Measurements from ENCODE around the gene CA7.

The CA7 gene

DNA sequence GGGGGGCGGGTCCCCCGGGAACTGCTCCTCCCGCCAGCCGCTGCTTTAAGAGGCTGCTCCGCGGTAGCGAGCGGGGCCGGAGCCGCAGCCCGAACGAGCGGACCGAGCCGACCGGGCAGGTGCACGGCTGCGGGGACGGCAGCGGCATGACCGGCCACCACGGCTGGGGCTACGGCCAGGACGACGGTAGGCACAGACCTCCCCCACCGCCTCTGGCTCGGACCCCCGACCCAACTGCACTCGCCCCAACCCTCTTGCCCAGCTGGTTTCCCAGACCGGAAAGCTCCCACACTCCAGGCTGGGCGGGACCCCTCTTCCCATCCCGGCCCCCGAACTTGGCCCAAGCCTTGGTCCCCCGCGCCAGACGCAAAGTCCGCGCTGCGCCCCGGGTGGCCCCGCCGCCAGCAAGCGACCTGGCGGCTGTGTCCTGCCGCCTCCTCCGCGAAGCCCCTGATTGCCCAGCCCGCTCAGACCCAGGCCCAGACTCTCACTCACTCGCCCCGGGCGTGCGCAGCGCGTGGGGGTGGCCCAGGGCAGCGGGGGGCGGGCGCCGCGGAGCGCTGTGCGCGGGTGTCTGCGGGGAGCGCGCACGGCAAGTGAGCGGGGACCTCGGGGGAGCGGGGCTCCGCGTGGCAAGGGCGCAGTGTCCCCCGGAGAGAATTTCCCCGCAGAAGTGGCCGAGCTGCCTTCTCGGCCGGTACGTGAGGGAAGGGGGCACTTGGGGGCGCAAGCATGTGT is at the start of gene CA7:
Gene CA7 (plus strand): TSS at position 73 of the 738 bp plus-strand sequence. CDS start 74 bp downstream, at position 147.
- no peaks in the 10 kb centered on the region for H3K9me3 Mint-ChIP-seq
- no peak within 1 kb of the TSS for H3K27ac Mint-ChIP-seq
- H3K36me3 Mint-ChIP-seq (ENCODE audit: low read depth): no peaks in the 10 kb centered on the region
- peaks cover 71% of the 10 kb centered on the region for H3K27me3 Mint-ChIP-seq
- peaks cover 27% of the 10 kb centered on the region for H3K4me1 Mint-ChIP-seq (ENCODE audit: low read depth)
- intact Hi-C loops (cut with micrococcal nuclease): no loop called here
- peak within 1 kb of the TSS; percentile 68 for H3K4me3 Mint-ChIP-seq

DNA sequence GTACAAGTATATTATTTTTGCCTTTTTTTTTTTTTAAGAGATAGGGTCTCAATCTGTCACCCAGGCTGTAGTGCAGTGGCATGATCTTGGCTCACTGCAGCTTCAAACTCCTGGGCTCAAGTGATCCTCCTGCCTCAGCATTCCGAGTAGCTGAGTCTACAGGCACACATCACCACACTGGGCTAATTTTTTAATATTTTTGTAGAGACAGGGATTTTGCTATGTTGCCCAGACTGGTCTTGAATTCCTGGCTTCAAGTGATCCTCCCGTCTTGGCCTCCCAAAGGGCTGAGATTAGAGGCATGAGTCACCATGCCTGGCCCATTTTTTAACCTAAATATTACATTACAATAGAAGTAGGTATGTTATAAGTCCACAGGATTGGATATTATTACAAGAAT is 46.1 kb upstream of the CA7 start:
- H3K36me3 Mint-ChIP-seq (ENCODE audit: low read depth): peaks cover 10% of the 10 kb centered on the region
- no peaks in the 10 kb centered on the region for H3K9me3 Mint-ChIP-seq
- H3K27ac Mint-ChIP-seq: no peak overlapping the region
- H3K4me3 Mint-ChIP-seq: no peak overlapping the region
- intact Hi-C loops (cut with micrococcal nuclease): no loop called here
- no peaks in the 10 kb centered on the region for H3K27me3 Mint-ChIP-seq
- no peaks in the 10 kb centered on the region for H3K4me1 Mint-ChIP-seq (ENCODE audit: low read depth)

DNA sequence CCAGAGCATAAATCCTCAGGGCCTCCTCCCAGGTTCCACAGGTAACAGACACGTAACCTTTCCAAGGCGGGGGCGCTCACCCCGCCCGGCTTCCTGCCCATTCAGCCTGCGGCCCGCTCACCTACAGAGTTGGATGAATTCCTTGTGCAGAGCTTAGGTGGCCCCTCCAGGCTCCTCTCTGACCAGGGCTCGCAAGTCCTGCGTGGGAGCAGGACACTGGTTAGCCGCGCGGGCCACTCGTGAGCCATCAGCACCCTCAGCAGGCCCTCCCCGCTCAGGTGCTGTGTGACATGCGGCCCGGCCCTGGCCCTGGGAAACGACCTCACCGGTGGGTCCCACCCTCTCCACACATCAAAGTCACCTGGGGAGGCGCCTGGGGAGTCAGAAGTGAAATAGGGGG is 43.4 kb upstream of the CA7 start:
- no peaks in the 10 kb centered on the region for H3K27me3 Mint-ChIP-seq
- intact Hi-C loops (cut with micrococcal nuclease): no loop called here
- no peaks in the 10 kb centered on the region for H3K9me3 Mint-ChIP-seq
- H3K36me3 Mint-ChIP-seq (ENCODE audit: low read depth): peaks cover 36% of the 10 kb centered on the region
- H3K4me1 Mint-ChIP-seq (ENCODE audit: low read depth): no peaks in the 10 kb centered on the region
- no peak overlapping the region for H3K27ac Mint-ChIP-seq
- H3K4me3 Mint-ChIP-seq: no peak overlapping the region

DNA sequence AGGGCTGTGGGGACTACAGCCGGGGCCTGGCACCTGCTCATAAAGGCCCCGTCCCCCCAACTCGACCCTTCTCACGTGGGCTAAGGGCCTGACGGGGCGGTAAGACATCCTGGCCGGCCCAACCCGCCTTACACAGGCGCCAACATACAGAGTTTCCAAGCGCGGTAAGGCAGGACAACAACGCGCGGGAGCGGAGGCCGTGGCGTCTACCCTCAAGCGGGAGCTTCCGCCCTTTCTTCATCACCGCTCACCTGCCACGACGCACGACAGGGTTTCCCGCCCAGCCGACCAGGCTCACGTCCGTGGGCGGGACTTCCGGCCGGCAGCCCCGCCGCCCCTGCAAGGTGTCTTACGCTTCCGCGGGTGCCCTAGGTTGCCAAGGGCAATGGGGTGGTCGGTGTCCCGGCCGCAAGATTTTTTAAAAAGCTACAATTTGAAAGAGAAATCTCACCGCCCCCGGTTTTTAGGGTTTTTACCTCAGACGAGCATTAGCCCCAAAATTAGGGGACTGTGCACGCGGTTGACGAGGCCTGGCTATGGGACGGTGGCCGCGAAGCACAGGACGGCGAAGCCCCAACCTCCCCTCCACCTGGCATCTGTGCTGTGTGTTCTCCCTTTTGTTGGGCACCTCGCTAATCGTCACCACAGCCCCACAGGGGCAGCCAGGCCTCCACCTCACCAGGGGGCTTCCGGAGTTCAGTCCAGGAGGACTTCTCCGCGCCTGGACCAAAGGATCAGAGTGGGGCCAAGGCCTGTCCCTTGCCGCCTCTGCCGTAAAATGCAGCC is 42.7 kb upstream of the CA7 start, which contains the start of gene TERB1:
Gene TERB1 (minus strand): TSS at position 265 of the 786 bp plus-strand sequence. CDS start 4,786 bp downstream, outside the sequence.
- intact Hi-C loops (cut with micrococcal nuclease): no loop called here
- Mint-ChIP-seq H3K9me3 (no peaks in the 10 kb centered on the region), H3K4me1 (ENCODE audit: low read depth) (no peaks in the 10 kb centered on the region), H3K4me3 (no peak within 1 kb of the TSS), H3K36me3 (ENCODE audit: low read depth) (peaks cover 38% of the 10 kb centered on the region), H3K27ac (no peak within 1 kb of the TSS), H3K27me3 (no peaks in the 10 kb centered on the region)

DNA sequence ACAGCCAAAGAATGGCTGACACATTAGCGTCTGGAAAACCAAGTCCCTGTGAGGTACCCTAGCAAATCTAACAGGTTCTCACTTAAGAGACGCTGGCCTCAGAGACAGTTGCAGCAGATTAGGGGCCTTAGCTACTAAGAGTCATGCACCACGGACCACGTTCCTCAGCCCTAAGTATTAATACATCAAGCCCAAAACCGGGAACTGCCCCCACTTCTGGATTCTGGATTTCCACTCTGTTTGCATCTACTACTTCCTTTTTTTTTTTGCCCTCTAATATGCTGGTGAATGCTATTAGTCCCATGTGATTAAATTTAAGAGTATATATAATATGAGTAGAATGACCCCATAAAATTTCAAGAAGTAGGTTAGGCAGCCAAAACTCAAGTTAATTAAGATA is 42.1 kb upstream of the CA7 start:
- intact Hi-C loops (cut with micrococcal nuclease): no loop called here
- Mint-ChIP-seq H3K4me3 (no peak overlapping the region), H3K27me3 (no peaks in the 10 kb centered on the region), H3K27ac (no peak overlapping the region), H3K4me1 (ENCODE audit: low read depth) (no peaks in the 10 kb centered on the region), H3K9me3 (no peaks in the 10 kb centered on the region), H3K36me3 (ENCODE audit: low read depth) (peaks cover 44% of the 10 kb centered on the region)

DNA sequence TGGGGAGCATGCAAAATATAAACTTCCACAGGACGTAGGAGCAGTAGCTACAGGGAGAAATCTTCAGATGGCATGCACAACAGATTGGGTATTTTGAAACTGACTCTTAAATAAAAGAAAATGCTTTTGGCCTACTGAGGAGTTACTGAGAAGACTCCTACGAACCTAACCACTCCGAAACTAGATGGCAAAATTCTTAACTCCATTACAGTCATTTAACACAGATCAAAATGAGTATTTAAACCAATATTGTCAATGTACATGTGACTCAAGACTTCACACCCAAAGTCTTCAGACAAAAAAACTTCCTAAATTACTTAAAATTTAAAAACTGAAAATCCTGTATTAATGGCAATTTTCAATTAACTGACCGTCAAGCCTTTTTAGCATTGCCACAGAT is 34.4 kb upstream of the CA7 start:
- Mint-ChIP-seq H3K27ac (no peak overlapping the region), H3K27me3 (no peaks in the 10 kb centered on the region), H3K9me3 (no peaks in the 10 kb centered on the region), H3K4me1 (ENCODE audit: low read depth) (no peaks in the 10 kb centered on the region), H3K36me3 (ENCODE audit: low read depth) (peaks cover 81% of the 10 kb centered on the region), H3K4me3 (no peak overlapping the region)
- intact Hi-C loops (cut with micrococcal nuclease): no loop called here

DNA sequence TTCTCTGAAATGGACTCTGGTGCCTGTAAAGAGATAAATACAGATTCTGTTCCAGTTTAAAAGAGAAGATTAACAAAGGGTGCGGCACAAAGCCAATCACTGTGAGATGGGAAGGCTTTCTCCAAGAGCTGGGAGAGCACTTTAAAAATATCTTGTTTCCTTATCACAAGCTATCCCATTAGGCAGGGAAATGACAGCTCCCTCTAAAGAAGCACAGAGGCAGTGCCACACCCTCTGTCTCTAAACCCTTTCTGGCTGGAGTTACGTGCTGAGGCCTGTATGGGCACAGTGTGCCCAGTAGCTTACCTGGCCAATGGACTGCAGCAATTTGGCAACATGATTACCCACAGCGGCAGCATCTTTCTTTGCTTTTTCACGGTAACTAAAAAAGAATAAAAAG is 33.8 kb upstream of the CA7 start:
- intact Hi-C loops (cut with micrococcal nuclease): no loop called here
- Mint-ChIP-seq H3K27ac (no peak overlapping the region), H3K4me1 (ENCODE audit: low read depth) (no peaks in the 10 kb centered on the region), H3K4me3 (no peak overlapping the region), H3K9me3 (no peaks in the 10 kb centered on the region), H3K27me3 (no peaks in the 10 kb centered on the region), H3K36me3 (ENCODE audit: low read depth) (peaks cover 81% of the 10 kb centered on the region)

DNA sequence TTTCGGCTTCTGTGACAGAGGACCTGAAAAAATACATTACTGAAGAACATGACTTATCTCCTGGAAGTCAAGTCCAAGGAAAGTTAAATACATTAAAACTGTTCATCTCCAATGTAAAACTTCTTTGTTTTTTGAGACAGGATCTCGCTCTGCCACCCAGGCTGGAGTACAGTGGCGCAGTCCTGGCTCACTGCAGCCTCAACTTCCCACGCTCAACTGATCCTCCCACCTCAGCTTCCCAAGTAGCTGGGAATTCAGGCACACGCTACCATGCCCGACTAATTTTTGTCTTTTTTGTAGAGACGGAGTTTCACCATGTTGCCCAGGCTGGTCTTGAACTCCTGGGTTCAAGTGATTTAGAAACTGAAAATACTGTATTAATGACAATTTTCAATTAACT is 33.2 kb upstream of the CA7 start:
- H3K27ac Mint-ChIP-seq: no peak overlapping the region

DNA sequence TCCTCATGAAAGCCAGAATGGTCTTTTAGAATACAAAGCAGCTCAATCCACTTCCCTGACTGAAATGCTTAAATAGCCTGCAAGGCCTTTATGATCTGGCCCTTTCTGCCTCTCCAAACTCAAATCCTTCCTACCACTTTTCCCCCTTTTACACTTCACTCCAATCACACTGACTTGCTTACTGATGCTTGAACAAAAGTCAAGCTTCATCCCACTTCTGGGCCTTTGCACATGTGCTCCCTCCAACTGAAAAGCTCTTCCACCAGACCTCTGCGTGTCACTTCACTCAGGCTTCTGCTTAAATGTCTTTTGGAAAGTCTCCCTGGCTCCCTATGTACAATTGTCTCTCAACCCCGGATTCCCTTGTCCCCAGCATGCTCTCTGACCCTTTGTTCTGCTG is 29.5 kb upstream of the CA7 start:
- Mint-ChIP-seq H3K4me3 (no peak overlapping the region), H3K27ac (no peak overlapping the region), H3K9me3 (no peaks in the 10 kb centered on the region), H3K36me3 (ENCODE audit: low read depth) (peaks cover 92% of the 10 kb centered on the region), H3K4me1 (ENCODE audit: low read depth) (no peaks in the 10 kb centered on the region), H3K27me3 (no peaks in the 10 kb centered on the region)
- intact Hi-C loops (cut with micrococcal nuclease): no loop called here

More for the DNA sequence above, 33.2 kb upstream of the CA7 start:
- Mint-ChIP-seq H3K36me3 (ENCODE audit: low read depth) (peaks cover 82% of the 10 kb centered on the region), H3K27me3 (no peaks in the 10 kb centered on the region), H3K4me1 (ENCODE audit: low read depth) (no peaks in the 10 kb centered on the region), H3K9me3 (no peaks in the 10 kb centered on the region), H3K4me3 (no peak overlapping the region)
- intact Hi-C loops (cut with micrococcal nuclease): no loop called here

DNA sequence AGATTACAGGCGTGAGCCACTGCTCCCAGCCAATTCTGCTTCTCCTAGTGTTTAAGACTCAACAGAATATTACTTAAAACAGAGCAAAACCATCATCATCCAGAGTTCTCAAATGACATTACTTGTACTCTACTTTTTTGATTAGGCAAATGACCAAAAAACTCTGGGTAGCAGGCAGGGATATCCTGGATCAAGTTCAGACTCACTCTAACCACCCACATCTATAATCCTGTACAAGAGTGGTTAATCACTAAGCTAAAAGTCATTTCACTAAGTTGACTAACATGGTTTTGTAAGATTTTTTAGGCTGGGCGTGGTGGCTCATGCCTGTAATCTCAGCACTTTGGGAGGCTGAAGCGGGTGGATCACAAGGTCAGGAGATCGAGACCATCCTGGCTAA is 20.2 kb upstream of the CA7 start:
- Mint-ChIP-seq H3K27ac (no peak overlapping the region), H3K4me3 (no peak overlapping the region), H3K27me3 (no peaks in the 10 kb centered on the region), H3K9me3 (no peaks in the 10 kb centered on the region), H3K36me3 (ENCODE audit: low read depth) (peaks cover 66% of the 10 kb centered on the region), H3K4me1 (ENCODE audit: low read depth) (peaks cover 7% of the 10 kb centered on the region)
- intact Hi-C loops (cut with micrococcal nuclease): no loop called here

DNA sequence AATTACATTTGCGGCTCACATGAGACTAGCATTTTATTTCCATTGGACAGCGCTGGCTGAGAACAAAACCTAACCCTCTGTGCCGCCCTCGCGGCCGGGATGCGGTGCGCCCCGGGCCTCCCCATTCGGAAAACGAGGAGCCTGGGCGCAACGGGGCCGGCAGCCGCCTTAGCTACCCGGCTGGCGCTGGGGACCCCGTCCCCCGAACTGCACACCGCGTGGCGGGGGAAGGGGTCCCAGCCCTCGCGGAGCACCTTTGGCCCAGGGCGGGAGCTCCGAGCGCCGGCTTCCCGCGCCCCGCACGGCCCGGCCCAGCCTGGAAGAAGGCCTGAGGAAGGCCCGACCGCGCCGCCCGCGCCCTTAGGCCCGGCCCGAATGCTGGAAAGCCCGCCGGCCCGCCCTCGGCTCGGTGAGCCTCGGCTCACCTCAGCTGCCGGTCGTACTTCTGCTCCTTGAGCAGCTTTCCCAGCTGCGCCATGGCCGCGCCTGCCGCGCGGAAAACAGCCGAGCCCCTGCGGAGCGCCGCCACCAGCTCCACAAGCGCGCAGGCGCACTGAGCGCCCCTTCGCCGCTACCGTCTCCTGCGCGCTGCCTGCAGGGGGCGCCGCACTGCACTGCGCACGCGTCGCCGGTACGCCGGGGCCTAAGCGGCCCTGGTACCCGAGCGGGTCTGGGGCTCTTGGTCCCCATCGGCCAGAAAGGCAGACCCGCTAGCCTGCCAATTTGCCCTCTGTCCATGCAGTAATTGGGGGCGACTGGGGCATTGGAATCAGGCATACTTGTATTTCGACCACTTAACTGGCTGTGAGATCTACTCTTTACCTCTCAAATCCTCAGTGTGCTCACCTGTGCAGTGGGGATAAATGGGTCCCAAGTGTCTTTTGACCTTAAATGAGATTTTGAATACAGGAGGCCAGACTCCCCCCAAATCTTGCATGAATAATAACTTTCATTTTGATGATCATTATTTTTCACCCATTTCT is 13.5 kb upstream of the CA7 start, which contains the start of gene NAE1:
Gene NAE1 (minus strand): TSS at position 555 of the 983 bp plus-strand sequence. CDS start 77 bp downstream, at position 478.
- H3K36me3 Mint-ChIP-seq (ENCODE audit: low read depth): peaks cover 18% of the 10 kb centered on the region
- intact Hi-C loops (cut with micrococcal nuclease): loop anchor here (2.0 kb wide), 1 partner anchor 42 kb away; no protein-coding TSS in a partner anchor
- H3K4me3 Mint-ChIP-seq: peak within 1 kb of the TSS; percentile 70
- no peaks in the 10 kb centered on the region for H3K9me3 Mint-ChIP-seq
- H3K4me1 Mint-ChIP-seq (ENCODE audit: low read depth): peaks cover 8% of the 10 kb centered on the region
- peaks cover 20% of the 10 kb centered on the region for H3K27me3 Mint-ChIP-seq
- peak within 1 kb of the TSS; percentile 71 for H3K27ac Mint-ChIP-seq

DNA sequence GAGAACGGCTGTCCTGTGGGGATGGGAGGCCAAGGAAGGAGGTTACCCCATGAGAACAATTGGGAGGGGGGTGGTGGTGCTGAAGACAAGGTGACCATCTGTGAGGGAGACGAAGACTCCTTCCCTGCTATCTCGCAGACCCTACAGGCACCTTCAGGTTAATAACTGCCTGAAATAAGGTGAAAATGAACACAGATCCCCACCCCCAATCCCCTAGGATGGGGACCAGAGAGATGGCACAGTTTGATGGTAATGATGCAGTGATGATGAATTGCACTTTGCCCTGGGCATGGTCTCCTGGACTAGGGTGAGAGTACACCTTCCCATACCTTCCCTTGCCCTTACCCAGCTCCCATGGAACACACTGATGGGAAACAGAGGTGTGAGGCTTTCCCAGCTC is 12.0 kb upstream of the CA7 start:
- intact Hi-C loops (cut with micrococcal nuclease): no loop called here
- peaks cover 22% of the 10 kb centered on the region for H3K27me3 Mint-ChIP-seq
- peaks cover 8% of the 10 kb centered on the region for H3K4me1 Mint-ChIP-seq (ENCODE audit: low read depth)
- H3K4me3 Mint-ChIP-seq: no peak overlapping the region
- H3K27ac Mint-ChIP-seq: no peak overlapping the region
- H3K9me3 Mint-ChIP-seq: no peaks in the 10 kb centered on the region
- peaks cover 7% of the 10 kb centered on the region for H3K36me3 Mint-ChIP-seq (ENCODE audit: low read depth)

DNA sequence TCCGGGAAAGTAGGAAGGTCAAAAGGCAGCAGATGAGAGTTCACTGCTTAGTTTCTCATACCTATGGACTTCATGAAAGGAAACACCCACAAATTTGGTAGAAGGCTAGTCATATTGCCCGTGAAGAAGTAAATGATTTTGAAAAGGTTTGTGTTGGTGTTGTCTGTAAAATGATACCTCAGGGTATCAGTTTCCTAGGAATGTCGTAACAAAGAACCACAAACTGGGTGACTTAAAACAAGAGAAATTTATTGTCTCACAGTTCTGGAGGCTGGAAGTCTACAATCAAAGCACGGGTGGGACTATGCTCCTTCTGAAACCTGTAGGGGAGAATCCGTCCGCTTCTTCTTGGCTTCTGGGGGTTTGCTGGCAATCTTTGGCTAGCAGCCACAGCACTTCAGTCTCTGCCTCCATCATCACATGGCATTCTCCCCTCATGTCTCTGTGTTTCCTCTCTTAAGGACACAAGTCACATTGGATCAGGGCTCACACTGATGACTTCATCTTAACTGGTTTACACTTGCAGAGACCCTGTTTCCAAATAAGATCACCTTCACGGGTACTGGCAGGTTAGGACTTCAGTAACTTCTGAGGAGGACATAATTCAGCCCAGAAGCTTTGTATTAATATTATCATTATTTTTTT is 11.4 kb upstream of the CA7 start:
- intact Hi-C loops (cut with micrococcal nuclease): no loop called here
- Mint-ChIP-seq H3K9me3 (no peaks in the 10 kb centered on the region), H3K36me3 (ENCODE audit: low read depth) (peaks cover 3% of the 10 kb centered on the region), H3K27ac (no peak overlapping the region), H3K4me1 (ENCODE audit: low read depth) (peaks cover 8% of the 10 kb centered on the region), H3K27me3 (peaks cover 22% of the 10 kb centered on the region), H3K4me3 (no peak overlapping the region)

Data from dendritic cell treated with granulocyte-macrophage colony-stimulating factor and Interleukin-4, amounts not matched to agents 40 ng/mL and 50 ng/mL, for 4 days (primary cell).